GM18519 (cell line): ENCODE measurements around the gene SPR.
A peak's percentile ranks its signal among the peaks of the same experiment; 100 is the strongest.

ENCODE experiments used
- ATAC-seq: cut with Tn5 transposase; IDR thresholded peaks from one replicate; pipeline ENCODE4 v1.9.1; 2021; ENCODE audit warnings: mild to moderate bottlenecking, moderate library complexity; ENCODE audit not compliant: unreplicated experiment, low FRiP score

The SPR gene

GRCh38 chr2:72914589-72915319 lies 27.5 kb downstream of the SPR start:
- no peak for ATAC-seq

- no peak for ATAC-seq
Measured at GRCh38 chr2:72915320-72915906, 28.2 kb downstream of the SPR start.

GRCh38 chr2:72915907-72916742 lies 28.9 kb downstream of the SPR start:
- ATAC-seq = peak; percentile 49

- no peak for ATAC-seq
Measured at GRCh38 chr2:72916743-72917137, 29.5 kb downstream of the SPR start.

GRCh38 chr2:72917138-72917876 lies 30.1 kb downstream of the SPR start, which contains the start of gene EMX1:
Gene EMX1 (plus strand): TSS chr2:72917519. CDS start chr2:72917853, 334 bp downstream.
- no peak for ATAC-seq

GRCh38 chr2:72917877-72918553 lies 30.8 kb downstream of the SPR start:
- ATAC-seq = no peak

- ATAC-seq = no peak
Measured at GRCh38 chr2:72919414-72920317, 32.5 kb downstream of the SPR start.

GRCh38 chr2:72920318-72921087 lies 33.3 kb downstream of the SPR start:
- ATAC-seq = no peak

- no peak for ATAC-seq
Measured at GRCh38 chr2:72921088-72921851, 34.1 kb downstream of the SPR start.

GRCh38 chr2:72921853-72922252 lies 34.6 kb downstream of the SPR start:
- ATAC-seq = no peak

- ATAC-seq = no peak
Measured at GRCh38 chr2:72923833-72924352, 36.7 kb downstream of the SPR start.

GRCh38 chr2:72924353-72925240 lies 37.4 kb downstream of the SPR start:
- ATAC-seq = no peak

- no peak for ATAC-seq
Measured at GRCh38 chr2:72925328-72925943, 38.2 kb downstream of the SPR start.

- no peak for ATAC-seq
Measured at GRCh38 chr2:72926368-72926767, 39.2 kb downstream of the SPR start.

- ATAC-seq = no peak
Measured at GRCh38 chr2:72926811-72927465, 39.7 kb downstream of the SPR start.
